22Rv1 (cell line): Measurements from ENCODE around the gene SYNE1.

ENCODE experiments used
- H3K27ac ChIP-seq: fragments of 450-650 bp; 2 replicates; pipeline ENCODE4 v1.5.1; 2017
- ZFX ChIP-seq: fragments of 450-650 bp; IDR thresholded peaks from 2 replicates; pipeline ENCODE4 v1.6.1; 2017; ENCODE audit warnings: antibody characterized with exemption, borderline replicate concordance
- TF ChIP-seq, protein P1 (sequence below): fragments of 450-650 bp; IDR thresholded peaks from 2 replicates; pipeline ENCODE4 v1.5.1; 2017; ENCODE audit warnings: mild to moderate bottlenecking

SYNE1 gene

DNA sequence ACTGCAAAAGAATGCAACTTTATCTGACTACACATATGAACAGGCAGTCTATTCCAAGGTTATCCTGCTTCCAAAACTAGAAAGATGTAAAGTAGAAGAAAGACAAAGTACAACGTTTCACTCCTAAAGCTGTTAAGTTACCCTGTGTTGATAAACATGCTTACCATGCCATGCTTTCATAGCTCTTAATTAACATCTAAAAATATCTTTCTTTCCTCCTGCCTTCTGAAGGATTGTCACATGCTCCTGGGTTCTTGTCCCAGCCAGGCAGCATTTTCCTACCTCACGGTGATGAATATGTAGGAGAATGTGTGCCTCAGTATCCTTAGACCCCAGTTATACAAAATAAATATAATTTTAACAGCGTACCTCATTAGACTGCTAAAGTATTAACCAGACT, 344.6 kb downstream of the SYNE1 start:
- no peak overlapping the region for H3K27ac ChIP-seq
- TF ChIP-seq ZFX: no peak
- TF ChIP-seq, protein P1, sequence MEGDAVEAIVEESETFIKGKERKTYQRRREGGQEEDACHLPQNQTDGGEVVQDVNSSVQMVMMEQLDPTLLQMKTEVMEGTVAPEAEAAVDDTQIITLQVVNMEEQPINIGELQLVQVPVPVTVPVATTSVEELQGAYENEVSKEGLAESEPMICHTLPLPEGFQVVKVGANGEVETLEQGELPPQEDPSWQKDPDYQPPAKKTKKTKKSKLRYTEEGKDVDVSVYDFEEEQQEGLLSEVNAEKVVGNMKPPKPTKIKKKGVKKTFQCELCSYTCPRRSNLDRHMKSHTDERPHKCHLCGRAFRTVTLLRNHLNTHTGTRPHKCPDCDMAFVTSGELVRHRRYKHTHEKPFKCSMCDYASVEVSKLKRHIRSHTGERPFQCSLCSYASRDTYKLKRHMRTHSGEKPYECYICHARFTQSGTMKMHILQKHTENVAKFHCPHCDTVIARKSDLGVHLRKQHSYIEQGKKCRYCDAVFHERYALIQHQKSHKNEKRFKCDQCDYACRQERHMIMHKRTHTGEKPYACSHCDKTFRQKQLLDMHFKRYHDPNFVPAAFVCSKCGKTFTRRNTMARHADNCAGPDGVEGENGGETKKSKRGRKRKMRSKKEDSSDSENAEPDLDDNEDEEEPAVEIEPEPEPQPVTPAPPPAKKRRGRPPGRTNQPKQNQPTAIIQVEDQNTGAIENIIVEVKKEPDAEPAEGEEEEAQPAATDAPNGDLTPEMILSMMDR: no peak

DNA sequence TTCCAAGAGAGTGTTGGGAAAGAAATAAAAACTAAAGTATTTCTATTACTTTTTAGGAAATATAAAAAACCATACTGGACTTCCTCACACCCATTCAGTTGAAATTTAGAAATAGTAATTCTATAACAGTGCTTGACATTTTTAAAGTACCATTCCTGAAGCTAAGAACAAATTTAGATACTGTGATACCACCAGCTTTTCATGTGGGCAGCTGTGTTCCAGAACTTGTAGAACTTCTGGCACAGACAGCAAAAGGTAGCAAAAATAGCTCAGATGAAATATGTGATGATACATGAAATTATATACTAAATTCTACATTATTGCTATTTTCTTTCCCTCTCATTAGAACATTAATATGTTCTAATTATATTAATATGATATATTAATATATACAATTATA, 346.5 kb downstream of the SYNE1 start:
- TF ChIP-seq ZFX: no peak
- TF ChIP-seq, protein P1: no peak
- no peak overlapping the region for H3K27ac ChIP-seq

DNA sequence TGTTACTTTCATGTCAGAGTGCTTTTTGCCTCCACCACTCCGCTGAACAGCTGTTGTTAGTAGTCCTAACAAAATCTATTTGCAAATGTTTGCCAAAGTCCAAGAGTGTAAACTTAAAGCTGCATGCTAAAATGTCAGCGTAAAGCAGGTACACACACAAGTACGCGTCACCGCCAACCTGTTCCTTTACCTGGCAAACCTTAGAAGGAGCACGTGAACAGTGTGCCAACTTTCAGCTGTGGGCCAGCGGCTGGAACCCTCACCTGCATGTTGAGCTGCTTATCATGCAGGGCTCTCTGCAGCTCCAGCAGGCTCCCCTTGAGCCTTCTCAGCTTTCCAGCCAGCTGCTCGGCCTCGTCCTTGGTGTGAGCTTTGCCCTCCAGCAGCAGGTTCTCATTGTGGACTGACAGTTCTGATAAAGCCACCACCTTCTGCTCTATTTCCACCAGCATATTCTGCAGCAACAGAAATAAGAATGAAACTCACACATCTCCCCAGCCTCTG, 359.3 kb downstream of the SYNE1 start:
- TF ChIP-seq, protein P1: no peak
- no peak for TF ChIP-seq ZFX
- H3K27ac ChIP-seq: peak overlapping the region; percentile 42

DNA sequence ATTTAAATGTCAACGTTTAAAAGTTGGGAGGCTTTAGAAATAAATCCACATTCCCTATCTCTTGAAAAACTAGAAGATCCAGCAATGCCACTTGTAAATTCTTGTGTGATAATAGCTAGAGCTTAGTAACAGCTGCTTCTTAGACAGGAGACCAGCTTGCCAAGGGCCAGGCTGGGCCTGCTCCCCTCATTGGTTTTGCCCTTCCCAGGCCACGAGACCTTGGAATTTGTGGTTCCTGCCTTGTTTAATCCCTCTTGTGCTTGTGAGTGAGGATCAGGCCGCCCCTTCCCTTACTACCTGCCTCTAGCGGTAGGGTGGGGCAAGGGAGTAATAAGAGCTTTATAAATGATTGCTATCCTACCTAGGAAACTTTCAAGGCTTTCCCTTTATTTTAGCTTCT, 363.5 kb downstream of the SYNE1 start:
- H3K27ac ChIP-seq: no peak overlapping the region
- no peak for TF ChIP-seq ZFX
- TF ChIP-seq, protein P1: no peak

DNA sequence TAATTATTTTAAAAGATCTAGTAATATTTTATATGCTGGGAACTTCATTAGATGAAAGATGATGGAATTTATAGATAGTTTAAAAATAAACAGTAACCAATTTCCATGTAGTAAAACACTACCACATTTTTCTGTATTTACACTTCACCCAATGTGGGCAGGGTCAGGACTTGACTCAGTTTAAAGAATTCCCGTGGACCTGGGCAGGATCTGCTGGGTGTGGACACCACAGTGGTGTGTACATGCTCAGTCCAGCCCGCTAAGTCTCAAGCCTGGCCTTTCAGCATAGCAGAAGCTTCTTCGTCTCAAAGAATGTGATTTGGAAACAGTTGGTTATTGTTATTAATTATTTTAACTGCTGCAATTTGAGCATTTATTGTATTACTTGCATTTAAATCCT, 364.2 kb downstream of the SYNE1 start:
- no peak for TF ChIP-seq ZFX
- TF ChIP-seq, protein P1: no peak
- H3K27ac ChIP-seq: no peak overlapping the region

DNA sequence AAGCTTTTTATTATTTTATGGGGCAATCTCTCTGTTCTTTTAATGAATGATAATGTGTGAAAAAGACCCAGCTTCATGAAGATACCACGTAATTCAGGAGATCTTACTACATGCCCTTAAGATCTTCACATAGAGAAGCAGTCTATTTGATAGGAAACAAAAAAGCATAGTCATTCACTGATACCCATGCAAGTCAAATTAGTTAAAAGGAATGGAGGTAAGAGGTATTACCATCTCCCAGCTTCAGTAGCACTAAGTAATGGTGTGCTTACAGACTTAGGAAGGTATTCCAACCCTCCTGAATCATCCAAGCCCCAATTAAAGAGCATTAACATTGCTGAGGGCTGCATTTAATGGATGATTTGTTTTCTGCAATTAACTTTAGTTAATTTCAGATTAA, 364.7 kb downstream of the SYNE1 start:
- TF ChIP-seq, protein P1: no peak
- TF ChIP-seq ZFX: no peak
- no peak overlapping the region for H3K27ac ChIP-seq

DNA sequence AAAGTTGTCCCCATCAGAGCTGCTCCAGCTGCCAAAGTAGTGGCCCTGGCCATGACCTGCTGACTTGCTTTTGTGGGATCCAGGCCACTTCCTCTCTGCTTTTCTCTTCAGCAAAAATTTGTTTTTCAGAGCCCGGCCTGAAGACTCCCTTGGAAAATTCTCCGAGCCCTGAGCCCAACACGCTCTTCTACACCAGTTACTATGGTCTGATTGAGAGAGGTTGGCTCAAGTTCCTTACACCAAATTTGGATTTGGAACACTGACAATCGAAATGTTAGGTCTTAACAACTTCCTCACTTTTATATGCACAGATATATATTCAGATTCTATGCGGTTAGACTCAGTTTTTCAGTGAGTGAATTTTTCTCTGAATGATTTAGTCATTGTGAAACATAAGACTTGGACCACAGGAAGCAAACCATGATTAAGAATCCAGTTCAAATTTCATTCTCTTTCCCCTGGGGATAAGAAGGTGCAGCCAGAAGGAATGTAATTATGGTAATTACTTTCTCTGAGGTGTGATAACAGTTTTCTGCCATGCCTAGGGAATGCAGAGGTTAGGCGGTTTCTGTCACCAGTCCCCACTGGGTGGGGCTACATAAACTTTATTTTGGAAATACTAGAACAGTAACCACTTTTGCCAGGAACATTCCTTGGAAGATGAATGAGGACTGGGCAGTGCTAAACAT, 365.2 kb downstream of the SYNE1 start:
- TF ChIP-seq ZFX: no peak
- TF ChIP-seq, protein P1: no peak
- H3K27ac ChIP-seq: no peak overlapping the region
